GM23338 (cell line): ENCODE measurements around the gene PRR19.

ENCODE experiments used
- EZH2 ChIP-seq: fragments of 200-600 bp; sonication (generic); IDR thresholded peaks from one replicate; pipeline ENCODE4 v1.8.0; 2017; ENCODE audit warnings: antibody characterized with exemption, mild to moderate bottlenecking, low read depth; ENCODE audit not compliant: unreplicated experiment
- EZH2phosphoT487 ChIP-seq: fragments of 200-600 bp; sonication (generic); IDR thresholded peaks from one replicate; pipeline ENCODE4 v1.8.1; 2018; ENCODE audit warnings: antibody characterized with exemption; ENCODE audit not compliant: unreplicated experiment
- JUNB ChIP-seq: IDR thresholded peaks from one replicate; pipeline ENCODE4 v1.6.1; 2016; ENCODE audit warnings: antibody characterized with exemption; ENCODE audit not compliant: unreplicated experiment
- POLR2AphosphoS5 ChIP-seq: IDR thresholded peaks from 2 replicates; pipeline ENCODE4 v1.6.1; 2016; ENCODE audit warnings: antibody characterized with exemption, low read depth
- REST ChIP-seq: IDR thresholded peaks from one replicate; pipeline ENCODE4 v1.6.1; 2018; ENCODE audit warnings: antibody characterized with exemption; ENCODE audit not compliant: unreplicated experiment
- STAT1 ChIP-seq: IDR thresholded peaks from one replicate; pipeline ENCODE4 v1.6.1; 2016; ENCODE audit warnings: antibody characterized with exemption; ENCODE audit not compliant: unreplicated experiment
- ZNF331 ChIP-seq: fragments of 250-450 bp; sonication (Bioruptor Pico); IDR thresholded peaks from 2 replicates; pipeline ENCODE4 v1.5.0; 2020; ENCODE audit warnings: low read depth, mild to moderate bottlenecking, moderate library complexity
- TF ChIP-seq, protein P1 (sequence below), 2 experiments: fragments of 200-600 bp in 1 of 2; sonication (generic) in 1 of 2; conservative IDR thresholded peaks; 2 replicates each; pipeline versions ENCODE4 v1.5.1 to v1.6.1; 2016 to 2017; ENCODE audit warnings: antibody characterized with exemption in 2 of 2, low read depth in 2 of 2, mild to moderate bottlenecking in 2 of 2, moderate library complexity in 1 of 2

DNA sequence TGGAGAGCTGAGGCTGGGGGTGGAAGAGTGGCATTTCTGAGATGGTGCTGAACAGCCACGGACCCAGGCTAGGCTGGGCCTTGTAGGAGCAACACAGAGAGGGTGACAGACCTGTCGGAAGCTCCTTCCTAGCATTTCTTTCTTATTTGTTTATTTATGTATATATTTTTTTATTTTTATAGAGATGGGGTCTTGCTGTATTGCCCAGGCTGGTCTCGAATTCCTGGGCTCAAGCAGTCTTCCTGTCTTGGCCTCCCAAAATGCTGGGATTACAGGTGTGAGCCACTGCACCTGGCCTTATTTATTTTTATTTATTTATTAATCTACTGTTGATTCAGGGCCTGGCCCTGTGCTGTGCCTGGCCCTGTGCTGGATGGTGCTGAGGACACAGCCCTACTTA is 26.4 kb upstream of the PRR19 start:
- no peak for TF ChIP-seq EZH2phosphoT487
- no peak for TF ChIP-seq POLR2AphosphoS5
- TF ChIP-seq, protein P1, sequence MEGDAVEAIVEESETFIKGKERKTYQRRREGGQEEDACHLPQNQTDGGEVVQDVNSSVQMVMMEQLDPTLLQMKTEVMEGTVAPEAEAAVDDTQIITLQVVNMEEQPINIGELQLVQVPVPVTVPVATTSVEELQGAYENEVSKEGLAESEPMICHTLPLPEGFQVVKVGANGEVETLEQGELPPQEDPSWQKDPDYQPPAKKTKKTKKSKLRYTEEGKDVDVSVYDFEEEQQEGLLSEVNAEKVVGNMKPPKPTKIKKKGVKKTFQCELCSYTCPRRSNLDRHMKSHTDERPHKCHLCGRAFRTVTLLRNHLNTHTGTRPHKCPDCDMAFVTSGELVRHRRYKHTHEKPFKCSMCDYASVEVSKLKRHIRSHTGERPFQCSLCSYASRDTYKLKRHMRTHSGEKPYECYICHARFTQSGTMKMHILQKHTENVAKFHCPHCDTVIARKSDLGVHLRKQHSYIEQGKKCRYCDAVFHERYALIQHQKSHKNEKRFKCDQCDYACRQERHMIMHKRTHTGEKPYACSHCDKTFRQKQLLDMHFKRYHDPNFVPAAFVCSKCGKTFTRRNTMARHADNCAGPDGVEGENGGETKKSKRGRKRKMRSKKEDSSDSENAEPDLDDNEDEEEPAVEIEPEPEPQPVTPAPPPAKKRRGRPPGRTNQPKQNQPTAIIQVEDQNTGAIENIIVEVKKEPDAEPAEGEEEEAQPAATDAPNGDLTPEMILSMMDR (conservative IDR thresholded peaks at IDR 0.05; ENCODE audit: low read depth in 2 of 2): no peak
- TF ChIP-seq REST: no peak
- no peak for TF ChIP-seq ZNF331 (CRISPR knock-in tag)
- no peak for TF ChIP-seq EZH2
- TF ChIP-seq STAT1: no peak
- TF ChIP-seq JUNB: no peak
